Memory B cell (primary cell): ENCODE data around the gene DHRS1.
A peak's percentile ranks its signal among the peaks of the same experiment; 100 is the strongest.

ENCODE experiments used
- ATAC-seq: fragments of 150-1000 bp; cut with Tn5 transposase; 2 replicates; pipeline ENCODE4 v1.10.0; 2021; ENCODE audit warnings: low read depth, mild to moderate bottlenecking, moderate library complexity
- DNase-seq, 2 donors: peaks; one replicate each; pipeline ENCODE4 v3.0.0; 2022; ENCODE audit warnings: low spot score in 2 of 2
- H3K27ac Mint-ChIP-seq: one replicate; pipeline ENCODE4 v1.8.0; 2022; ENCODE audit warnings: mild to moderate bottlenecking, moderate library complexity, mixed read lengths
- H3K27me3 Mint-ChIP-seq: one replicate; pipeline ENCODE4 v1.8.0; 2022; ENCODE audit warnings: mixed read lengths
- H3K36me3 Mint-ChIP-seq: one replicate; pipeline ENCODE4 v1.8.0; 2022; ENCODE audit warnings: mild to moderate bottlenecking, mixed read lengths
- H3K4me1 Mint-ChIP-seq: one replicate; pipeline ENCODE4 v1.8.0; 2022; ENCODE audit warnings: mixed read lengths
- H3K4me3 Mint-ChIP-seq: one replicate; pipeline ENCODE4 v1.8.0; 2022; ENCODE audit warnings: mild to moderate bottlenecking, moderate library complexity, mixed read lengths
- H3K9me3 Mint-ChIP-seq: one replicate; pipeline ENCODE4 v1.8.0; 2022; ENCODE audit warnings: mixed read lengths

The DHRS1 gene

GRCh38 chr14:24289649-24290280 lies 9.8 kb downstream of the DHRS1 start:
- DNase-seq, result no peak
- Mint-ChIP-seq H3K36me3 (peaks cover 19% of the 10 kb centered on the region), H3K27me3 (no peaks in the 10 kb centered on the region), H3K4me3 (no peak overlapping the region), H3K4me1 (peaks cover 7% of the 10 kb centered on the region), H3K9me3 (no peaks in the 10 kb centered on the region), H3K27ac (no peak overlapping the region)
- peak; percentile 80 for ATAC-seq

- H3K36me3 Mint-ChIP-seq, result peaks cover 11% of the 10 kb centered on the region
- ATAC-seq, result no peak
- H3K4me3 Mint-ChIP-seq, result no peak overlapping the region
- H3K27me3 Mint-ChIP-seq, result no peaks in the 10 kb centered on the region
- peaks cover 11% of the 10 kb centered on the region for H3K4me1 Mint-ChIP-seq
- H3K27ac Mint-ChIP-seq, result no peak overlapping the region
- DNase-seq, result no peak
- no peaks in the 10 kb centered on the region for H3K9me3 Mint-ChIP-seq
These were observed 12.6 kb downstream of the DHRS1 start for GRCh38 chr14:24286996-24287395.

- H3K27ac Mint-ChIP-seq, result no peak overlapping the region
- no peaks in the 10 kb centered on the region for H3K9me3 Mint-ChIP-seq
- DNase-seq (no peak), ATAC-seq (no peak)
- H3K27me3 Mint-ChIP-seq, result no peaks in the 10 kb centered on the region
- no peak overlapping the region for H3K4me3 Mint-ChIP-seq
- H3K36me3 Mint-ChIP-seq, result peaks cover under 1% of the 10 kb centered on the region
- peaks cover 19% of the 10 kb centered on the region for H3K4me1 Mint-ChIP-seq
These were observed 14.2 kb downstream of the DHRS1 start for GRCh38 chr14:24285351-24285750.

- ATAC-seq, result no peak
- Mint-ChIP-seq H3K27me3 (no peaks in the 10 kb centered on the region), H3K27ac (no peak overlapping the region)
These were observed 15.0 kb downstream of the DHRS1 start for GRCh38 chr14:24284501-24285035.

GRCh38 chr14:24283796-24284460 lies 15.7 kb downstream of the DHRS1 start:
- no peak for DNase-seq
- H3K27me3 Mint-ChIP-seq, result no peaks in the 10 kb centered on the region
- H3K9me3 Mint-ChIP-seq, result no peaks in the 10 kb centered on the region
- H3K4me3 Mint-ChIP-seq, result no peak overlapping the region
- no peak overlapping the region for H3K27ac Mint-ChIP-seq
- ATAC-seq, result no peak
- peaks cover 30% of the 10 kb centered on the region for H3K4me1 Mint-ChIP-seq
- H3K36me3 Mint-ChIP-seq, result no peaks in the 10 kb centered on the region

More at GRCh38 chr14:24284501-24285035, 15.0 kb downstream of the DHRS1 start:
- Mint-ChIP-seq H3K4me1 (peaks cover 25% of the 10 kb centered on the region), H3K36me3 (no peaks in the 10 kb centered on the region), H3K9me3 (no peaks in the 10 kb centered on the region), H3K4me3 (no peak overlapping the region)
- DNase-seq, result no peak

- Mint-ChIP-seq H3K27ac (peak overlapping the region; percentile 98), H3K9me3 (peaks cover 6% of the 10 kb centered on the region), H3K4me3 (no peak overlapping the region), H3K36me3 (peaks cover 3% of the 10 kb centered on the region), H3K27me3 (no peaks in the 10 kb centered on the region), H3K4me1 (peaks cover 42% of the 10 kb centered on the region)
- ATAC-seq (no peak), DNase-seq (no peak)
These were observed 16.8 kb downstream of the DHRS1 start for GRCh38 chr14:24282736-24283135.

GRCh38 chr14:24281636-24282035 lies 17.9 kb downstream of the DHRS1 start:
- peaks cover 3% of the 10 kb centered on the region for H3K36me3 Mint-ChIP-seq
- peak overlapping the region; percentile 98 for H3K27ac Mint-ChIP-seq
- DNase-seq (no peak), ATAC-seq (no peak)
- peaks cover 52% of the 10 kb centered on the region for H3K4me1 Mint-ChIP-seq
- peaks cover 6% of the 10 kb centered on the region for H3K9me3 Mint-ChIP-seq
- no peak overlapping the region for H3K4me3 Mint-ChIP-seq
- H3K27me3 Mint-ChIP-seq, result no peaks in the 10 kb centered on the region

GRCh38 chr14:24280797-24281460 lies 18.7 kb downstream of the DHRS1 start:
- ATAC-seq (no peak), DNase-seq (no peak)
- no peak overlapping the region for H3K4me3 Mint-ChIP-seq
- peaks cover 3% of the 10 kb centered on the region for H3K36me3 Mint-ChIP-seq
- no peaks in the 10 kb centered on the region for H3K27me3 Mint-ChIP-seq
- peaks cover 6% of the 10 kb centered on the region for H3K9me3 Mint-ChIP-seq
- peaks cover 52% of the 10 kb centered on the region for H3K4me1 Mint-ChIP-seq
- peak overlapping the region; percentile 98 for H3K27ac Mint-ChIP-seq

- DNase-seq (peak; percentile 51 to 64), ATAC-seq (peak; percentile 86)
- Mint-ChIP-seq H3K27ac (peak overlapping the region; percentile 98), H3K27me3 (no peaks in the 10 kb centered on the region), H3K9me3 (peaks cover 6% of the 10 kb centered on the region), H3K4me3 (no peak overlapping the region), H3K4me1 (peaks cover 52% of the 10 kb centered on the region), H3K36me3 (peaks cover 3% of the 10 kb centered on the region)
These were observed 20.0 kb downstream of the DHRS1 start for GRCh38 chr14:24279301-24280186.

GRCh38 chr14:24278424-24278823 lies 21.2 kb downstream of the DHRS1 start:
- Mint-ChIP-seq H3K9me3 (peaks cover 6% of the 10 kb centered on the region), H3K27me3 (no peaks in the 10 kb centered on the region), H3K36me3 (peaks cover 3% of the 10 kb centered on the region), H3K27ac (peak overlapping the region; percentile 98), H3K4me3 (peak overlapping the region; percentile 63), H3K4me1 (peaks cover 55% of the 10 kb centered on the region)
- DNase-seq (no peak), ATAC-seq (no peak)

- Mint-ChIP-seq H3K4me1 (peaks cover 59% of the 10 kb centered on the region), H3K36me3 (peaks cover 3% of the 10 kb centered on the region), H3K27me3 (no peaks in the 10 kb centered on the region), H3K4me3 (peak overlapping the region; percentile 63), H3K9me3 (peaks cover 6% of the 10 kb centered on the region), H3K27ac (peak overlapping the region; percentile 98)
- peak; percentile 15 for ATAC-seq
- DNase-seq, result no peak
These were observed 21.8 kb downstream of the DHRS1 start for GRCh38 chr14:24277606-24278321.

- peaks cover 6% of the 10 kb centered on the region for H3K9me3 Mint-ChIP-seq
- no peak for ATAC-seq
- no peak overlapping the region for H3K4me3 Mint-ChIP-seq
- no peak for DNase-seq
- H3K27me3 Mint-ChIP-seq, result no peaks in the 10 kb centered on the region
- H3K36me3 Mint-ChIP-seq, result peaks cover 3% of the 10 kb centered on the region
- peaks cover 63% of the 10 kb centered on the region for H3K4me1 Mint-ChIP-seq
- H3K27ac Mint-ChIP-seq, result peak overlapping the region; percentile 98
These were observed 22.5 kb downstream of the DHRS1 start for GRCh38 chr14:24277071-24277470.

- Mint-ChIP-seq H3K4me3 (peak overlapping the region; percentile 15), H3K27ac (peak overlapping the region; percentile 99), H3K36me3 (peaks cover 5% of the 10 kb centered on the region), H3K4me1 (peaks cover 47% of the 10 kb centered on the region), H3K27me3 (no peaks in the 10 kb centered on the region), H3K9me3 (peaks cover 6% of the 10 kb centered on the region)
- peak; percentile 49 for ATAC-seq
- DNase-seq, result peak; percentile 47 to 77
These were observed 25.5 kb downstream of the DHRS1 start for GRCh38 chr14:24274101-24274543.
